ENCODE results near the gene MCF2L.

The MCF2L gene

DNA sequence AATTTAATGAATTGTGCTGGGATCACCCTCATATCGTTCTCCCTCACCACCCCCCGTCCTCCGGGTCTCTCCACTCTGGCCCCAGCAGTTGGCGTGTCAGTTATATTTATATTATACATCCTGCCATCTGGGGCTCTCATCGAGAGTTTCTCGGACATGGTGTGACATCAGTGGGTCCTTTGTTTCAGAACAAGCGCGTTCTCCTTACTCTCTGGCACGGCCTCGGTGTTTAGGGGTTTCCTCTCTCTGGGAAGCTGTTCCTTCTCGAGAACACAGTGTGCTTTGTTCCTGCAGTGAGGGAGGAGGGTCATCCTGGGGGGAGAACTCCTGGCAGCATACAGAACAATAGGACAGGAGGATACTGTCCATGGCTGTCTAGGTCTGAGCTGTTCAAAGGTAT, 9.8 kb upstream of the MCF2L start:
- no peak overlapping the region for H3K4me3 ChIP-seq (ENCODE audit: low read depth, low read length)
- no peak for DNase-seq (ENCODE audit: low read depth)
- TF ChIP-seq, protein P1, sequence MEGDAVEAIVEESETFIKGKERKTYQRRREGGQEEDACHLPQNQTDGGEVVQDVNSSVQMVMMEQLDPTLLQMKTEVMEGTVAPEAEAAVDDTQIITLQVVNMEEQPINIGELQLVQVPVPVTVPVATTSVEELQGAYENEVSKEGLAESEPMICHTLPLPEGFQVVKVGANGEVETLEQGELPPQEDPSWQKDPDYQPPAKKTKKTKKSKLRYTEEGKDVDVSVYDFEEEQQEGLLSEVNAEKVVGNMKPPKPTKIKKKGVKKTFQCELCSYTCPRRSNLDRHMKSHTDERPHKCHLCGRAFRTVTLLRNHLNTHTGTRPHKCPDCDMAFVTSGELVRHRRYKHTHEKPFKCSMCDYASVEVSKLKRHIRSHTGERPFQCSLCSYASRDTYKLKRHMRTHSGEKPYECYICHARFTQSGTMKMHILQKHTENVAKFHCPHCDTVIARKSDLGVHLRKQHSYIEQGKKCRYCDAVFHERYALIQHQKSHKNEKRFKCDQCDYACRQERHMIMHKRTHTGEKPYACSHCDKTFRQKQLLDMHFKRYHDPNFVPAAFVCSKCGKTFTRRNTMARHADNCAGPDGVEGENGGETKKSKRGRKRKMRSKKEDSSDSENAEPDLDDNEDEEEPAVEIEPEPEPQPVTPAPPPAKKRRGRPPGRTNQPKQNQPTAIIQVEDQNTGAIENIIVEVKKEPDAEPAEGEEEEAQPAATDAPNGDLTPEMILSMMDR (conservative IDR thresholded peaks at IDR 0.05; ENCODE audit: low read depth, low read length), result no peak

DNA sequence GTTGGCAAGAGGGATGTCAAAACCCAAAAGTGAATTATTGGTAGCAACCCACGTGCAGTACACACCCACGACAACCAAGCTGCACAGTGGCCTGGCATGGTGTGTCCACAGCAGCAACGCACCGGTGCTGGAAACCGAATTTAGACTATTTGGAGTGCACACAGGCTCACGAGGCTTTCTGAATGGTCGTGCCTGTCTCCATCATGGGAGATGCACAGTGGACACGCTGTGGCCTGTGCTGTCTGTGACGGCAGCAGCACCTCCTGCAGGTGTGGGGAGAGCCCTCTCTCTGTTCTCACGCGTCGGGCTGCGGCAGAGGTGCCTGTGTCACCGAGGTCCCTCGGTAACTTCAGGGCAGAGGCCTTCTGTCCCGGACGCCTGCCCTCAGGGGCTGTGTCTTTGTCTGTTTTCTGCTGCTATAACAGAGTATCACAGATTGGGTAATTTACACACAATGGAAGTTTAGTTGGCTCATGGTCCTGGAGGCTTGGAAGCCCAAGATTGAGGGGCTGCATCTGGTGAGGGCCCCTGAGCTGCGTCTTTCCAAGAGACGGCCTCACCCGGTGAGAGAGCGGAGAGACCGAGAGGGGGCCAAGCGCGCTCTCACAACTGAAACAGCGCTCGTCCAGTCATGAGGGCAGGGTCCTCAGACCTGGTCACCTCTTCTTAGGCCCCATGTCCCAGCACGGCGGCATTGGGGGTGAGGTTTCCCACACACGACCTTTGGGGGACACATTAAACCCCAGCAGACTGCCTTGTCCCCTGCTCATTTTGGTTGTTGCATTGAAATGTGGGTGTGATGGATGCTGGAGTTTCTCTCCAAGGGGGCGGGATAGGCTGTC, 9.1 kb upstream of the MCF2L start:
- no peak for DNase-seq (ENCODE audit: low read depth)
- H3K4me3 ChIP-seq (ENCODE audit: low read depth, low read length), result no peak overlapping the region
- TF ChIP-seq, protein P1 (conservative IDR thresholded peaks at IDR 0.05; ENCODE audit: low read depth, low read length), result no peak

DNA sequence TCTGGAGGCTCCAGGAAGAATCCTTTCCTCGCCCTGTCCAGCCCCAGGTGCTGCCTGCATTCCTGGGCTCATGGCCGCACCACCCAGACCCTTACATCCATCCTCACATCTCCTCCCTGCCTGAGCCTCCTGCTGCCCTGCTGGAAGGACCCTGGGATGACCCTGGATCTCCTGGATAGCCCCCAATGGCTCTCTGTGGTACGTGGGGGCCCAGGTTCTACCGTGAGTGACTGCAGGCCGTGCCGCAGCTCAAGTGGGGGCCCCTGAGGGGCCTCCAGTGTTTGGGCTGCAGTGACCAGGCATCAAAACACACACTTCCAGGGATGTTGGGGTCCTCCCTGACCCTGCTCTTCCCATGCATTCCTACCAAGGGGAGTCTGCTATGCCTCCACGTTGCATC, 8.3 kb upstream of the MCF2L start:
- no peak for DNase-seq (ENCODE audit: low read depth)
- H3K4me3 ChIP-seq (ENCODE audit: low read depth, low read length), result no peak overlapping the region
- TF ChIP-seq, protein P1 (conservative IDR thresholded peaks at IDR 0.05; ENCODE audit: low read depth, low read length), result no peak

DNA sequence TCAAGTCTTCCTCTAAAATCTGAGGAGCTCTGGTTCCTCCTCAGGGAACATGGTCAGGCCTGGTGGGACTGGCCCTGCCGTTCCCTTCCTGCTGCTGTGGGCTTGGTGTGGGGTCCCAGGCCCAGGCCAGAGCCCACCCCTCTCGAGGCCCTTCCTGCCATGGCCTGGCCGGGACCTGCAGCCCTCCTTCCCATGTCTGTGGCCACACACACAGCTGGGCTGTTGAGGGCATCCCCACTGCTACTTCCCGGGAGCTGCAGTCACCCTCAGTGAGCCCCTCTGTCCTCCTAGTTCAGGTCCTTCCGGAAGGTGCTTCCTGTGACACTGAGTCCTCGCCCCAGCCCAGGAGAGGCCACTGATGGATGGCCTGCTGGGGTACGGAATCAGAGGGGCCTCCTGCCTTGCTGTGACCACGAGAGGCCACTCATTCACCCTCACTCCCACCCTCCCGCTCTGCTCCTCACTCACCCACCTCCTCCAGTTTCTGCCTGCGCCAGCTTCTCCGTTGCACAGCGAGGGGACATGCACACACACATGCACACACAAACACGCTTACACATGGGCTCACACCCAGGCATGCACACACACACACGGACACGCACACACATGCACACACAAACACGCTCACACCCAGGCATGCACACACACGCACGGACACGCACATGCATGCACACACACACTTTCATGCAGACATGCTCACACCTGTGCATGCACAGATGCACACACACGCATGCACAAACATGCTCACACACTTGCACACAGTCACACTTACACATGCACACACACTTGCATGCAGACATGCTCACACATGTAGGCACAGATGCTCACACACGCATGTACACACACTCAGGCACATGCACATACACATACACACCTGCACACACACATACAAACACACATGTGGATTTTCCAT, 7.3 kb upstream of the MCF2L start:
- TF ChIP-seq, protein P1 (conservative IDR thresholded peaks at IDR 0.05; ENCODE audit: low read depth, low read length), result no peak
- DNase-seq (ENCODE audit: low read depth), result no peak
- no peak overlapping the region for H3K4me3 ChIP-seq (ENCODE audit: low read depth, low read length)

DNA sequence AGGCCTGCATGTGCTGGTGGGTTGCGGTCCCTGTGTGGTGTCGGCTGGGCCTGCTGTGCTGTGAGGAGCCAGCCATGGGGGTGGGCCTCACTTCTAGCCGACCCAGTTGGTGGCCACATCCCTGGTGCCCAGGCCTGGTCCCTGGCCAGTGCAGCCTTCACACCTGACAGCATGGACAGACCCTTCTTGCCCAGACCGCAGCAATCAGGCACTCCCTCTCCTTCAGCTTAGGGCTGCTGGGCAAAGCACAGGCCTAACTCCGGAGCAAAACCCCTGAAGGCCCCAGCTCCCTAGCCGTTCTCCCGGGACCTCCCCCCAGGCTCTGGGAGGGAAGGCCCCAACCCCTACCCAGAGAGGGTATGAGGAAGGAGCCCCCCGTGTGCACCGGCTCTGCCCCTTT, 6.6 kb upstream of the MCF2L start:
- no peak overlapping the region for H3K4me3 ChIP-seq (ENCODE audit: low read depth, low read length)
- TF ChIP-seq, protein P1 (conservative IDR thresholded peaks at IDR 0.05; ENCODE audit: low read depth, low read length), result no peak
- DNase-seq (ENCODE audit: low read depth), result no peak

DNA sequence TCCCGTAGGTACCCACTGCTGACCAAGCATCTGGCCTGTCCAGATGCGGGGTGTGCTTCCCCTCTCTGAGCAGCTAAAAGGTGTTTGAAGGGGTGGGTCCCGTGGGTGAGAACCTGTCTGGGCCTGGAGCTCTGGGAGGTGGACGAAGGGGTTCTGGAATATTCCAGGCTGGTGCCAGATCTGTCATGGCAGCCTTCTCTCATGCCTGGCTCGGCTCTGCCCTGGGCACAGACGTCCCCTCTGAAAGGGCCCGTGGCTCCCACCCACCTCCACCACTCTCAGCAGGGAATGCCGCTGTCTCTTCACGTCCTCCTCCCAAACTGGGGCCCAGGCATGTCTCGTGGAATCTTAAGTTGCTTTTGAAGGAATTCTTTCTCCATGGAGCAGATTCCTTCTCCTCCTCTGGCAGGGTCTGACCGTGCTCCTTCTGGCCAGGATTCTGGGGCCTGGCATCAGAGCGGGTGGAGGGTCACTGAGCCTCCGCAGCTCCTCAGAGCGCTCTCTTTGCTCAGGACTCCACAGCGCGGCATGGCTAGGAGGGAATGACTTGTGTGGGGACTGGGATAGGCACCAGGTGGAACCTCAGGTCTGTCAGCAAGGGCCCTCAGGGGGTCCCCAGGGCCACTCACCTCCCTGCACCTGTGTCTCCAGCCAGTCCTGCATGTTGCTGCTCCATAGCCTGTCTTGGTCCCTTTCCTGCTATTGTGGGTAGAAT, 5.9 kb upstream of the MCF2L start:
- TF ChIP-seq, protein P1 (conservative IDR thresholded peaks at IDR 0.05; ENCODE audit: low read depth, low read length), result no peak
- no peak overlapping the region for H3K4me3 ChIP-seq (ENCODE audit: low read depth, low read length)
- DNase-seq (ENCODE audit: low read depth), result no peak
